CD8-positive, alpha-beta memory T cell (primary cell): Measurements from ENCODE around the gene CLIC5. TPM values are rescaled to one million over a fixed set of nuclear protein-coding genes. Genes with fewer than 3 reads are reported as not detected.

ENCODE experiments used
- CTCF ChIA-PET: fragments of 350-600 bp; sonication (Branson Sonifier 250); formaldehyde crosslinking; loops from one replicate; lab custom pipeline; 2021; ENCODE audit warnings: antibody characterized with exemption; lab: Charles Lee
- POLR2A ChIA-PET: fragments of 350-600 bp; sonication (Branson Sonifier 250); formaldehyde crosslinking; loops from one replicate; lab custom pipeline; 2021; ENCODE audit warnings: antibody characterized with exemption; lab: Charles Lee
- DNase-seq, 5 donors: peaks; one replicate each; pipeline versions ENCODE4 v3.0.0 to v3.0.0-alpha.2; 2020 to 2022; ENCODE audit warnings: mixed read lengths in 1 of 5
- H3K27ac ChIP-seq: one replicate; pipeline ENCODE4 v1.7.0; 2013; ENCODE audit warnings: low read depth, mild to moderate bottlenecking, low read length, moderate library complexity
- H3K27me3 ChIP-seq: 2 replicates; pipeline ENCODE4 v1.7.0; 2013; ENCODE audit warnings: low read length, mild to moderate bottlenecking; ENCODE audit not compliant: insufficient read depth, poor library complexity, severe bottlenecking
- H3K36me3 ChIP-seq: 2 replicates; pipeline ENCODE4 v1.7.0; 2013; ENCODE audit warnings: mild to moderate bottlenecking, low read length, moderate library complexity; ENCODE audit not compliant: insufficient read depth
- H3K4me1 ChIP-seq: 2 replicates; pipeline ENCODE4 v1.7.0; 2013; ENCODE audit warnings: mild to moderate bottlenecking, low read length, moderate library complexity; ENCODE audit not compliant: insufficient read depth
- H3K4me3 ChIP-seq: 2 replicates; pipeline ENCODE4 v1.7.0; 2013; ENCODE audit warnings: mild to moderate bottlenecking, low read length
- H3K9me3 ChIP-seq: 2 replicates; pipeline ENCODE4 v1.7.0; 2013; ENCODE audit warnings: mild to moderate bottlenecking, low read length
- H3K27ac Mint-ChIP-seq, 8 donors: one replicate each; pipeline ENCODE4 v1.8.0; 2020 to 2021; ENCODE audit warnings: mixed read lengths in 8 of 8, mild to moderate bottlenecking in 6 of 8, inconsistent platforms in 3 of 8, moderate library complexity in 3 of 8
- H3K27me3 Mint-ChIP-seq, 2 donors: one replicate each; pipeline ENCODE4 v1.8.0; 2020 to 2021; ENCODE audit warnings: mixed read lengths in 2 of 2, mild to moderate bottlenecking in 1 of 2, moderate library complexity in 1 of 2
- H3K36me3 Mint-ChIP-seq, 3 donors: one replicate each; pipeline ENCODE4 v1.8.0; 2020 to 2021; ENCODE audit warnings: mixed read lengths in 3 of 3, inconsistent platforms in 1 of 3, mild to moderate bottlenecking in 1 of 3
- H3K4me1 Mint-ChIP-seq, 3 donors: one replicate each; pipeline ENCODE4 v1.8.0; 2020 to 2021; ENCODE audit warnings: mixed read lengths in 3 of 3, inconsistent platforms in 1 of 3, mild to moderate bottlenecking in 1 of 3
- H3K4me3 Mint-ChIP-seq, 7 donors: one replicate each; pipeline ENCODE4 v1.8.0; 2020 to 2021; ENCODE audit warnings: mixed read lengths in 7 of 7, mild to moderate bottlenecking in 6 of 7, moderate library complexity in 4 of 7, inconsistent platforms in 2 of 7
- H3K9me3 Mint-ChIP-seq, 5 donors: one replicate each; pipeline ENCODE4 v1.8.0; 2020 to 2022; ENCODE audit warnings: mixed read lengths in 5 of 5, mild to moderate bottlenecking in 3 of 5, moderate library complexity in 2 of 5, inconsistent platforms in 1 of 5
- polyA plus RNA-seq: library from polyadenylated mRNA; unstranded; fragments of 300-500 nt; fragmentation: Illumina TruSeq; gene quantifications from one replicate; pipeline ENCODE4 v1.2.3, GENCODE V29; 2021
- total RNA-seq, 2 experiments: library from RNA; stranded (reverse); gene quantifications; one replicate each; pipeline ENCODE4 v1.2.3, GENCODE V29; 2021

CLIC5 gene
- total and polyA plus RNA-seq, 3 experiments from 2014 or later: 4.8 to 7.2 (median 6.4) TPM

- H3K9me3 Mint-ChIP-seq: peaks cover 0 to 3% (median 0%) of the 10 kb centered on the region in 5 donors
- H3K4me1 Mint-ChIP-seq: peaks cover 8 to 21% (median 20%) of the 10 kb centered on the region in 3 donors
- Histone ChIP-seq H3K4me3 (no peak overlapping the region), H3K27me3 (no peaks in the 10 kb centered on the region), H3K36me3 (no peaks in the 10 kb centered on the region), H3K27ac (no peak overlapping the region), H3K9me3 (no peaks in the 10 kb centered on the region), H3K4me1 (no peaks in the 10 kb centered on the region)
- H3K4me3 Mint-ChIP-seq: no peak overlapping the region
- no peak overlapping the region for H3K27ac Mint-ChIP-seq
- ChIA-PET POLR2A (no interaction called here), CTCF (no interaction called here)
- H3K27me3 Mint-ChIP-seq: no peaks in the 10 kb centered on the region
- no peak for DNase-seq
- peaks cover 0 to 21% (median 12%) of the 10 kb centered on the region in 3 donors for H3K36me3 Mint-ChIP-seq
Observed at GRCh38 chr6:45966797-45967196, 48.9 kb downstream of the CLIC5 start.

GRCh38 chr6:45966340-45966739, 49.3 kb downstream of the CLIC5 start:
- CTCF ChIA-PET: interaction anchor here (0.9 to 1.1 kb wide), 2 partner anchors 32 to 36 kb away, joined by 3 to 6 read pairs; no protein-coding TSS in a partner anchor
- no peak overlapping the region for H3K27ac Mint-ChIP-seq

GRCh38 chr6:45965792-45966191, 49.9 kb downstream of the CLIC5 start:
- H3K9me3 Mint-ChIP-seq: peaks cover 0 to 3% (median 0%) of the 10 kb centered on the region in 5 donors
- Histone ChIP-seq H3K36me3 (no peaks in the 10 kb centered on the region), H3K9me3 (no peaks in the 10 kb centered on the region), H3K27me3 (no peaks in the 10 kb centered on the region), H3K4me1 (no peaks in the 10 kb centered on the region), H3K4me3 (no peak overlapping the region), H3K27ac (no peak overlapping the region)
- no peaks in the 10 kb centered on the region for H3K27me3 Mint-ChIP-seq
- H3K4me3 Mint-ChIP-seq: no peak overlapping the region
- no peak for DNase-seq
- peaks cover 0 to 21% (median 12%) of the 10 kb centered on the region in 3 donors for H3K36me3 Mint-ChIP-seq
- POLR2A ChIA-PET: no interaction called here
- CTCF ChIA-PET: interaction anchor here (0.9 to 1.1 kb wide), 2 partner anchors 33 to 35 kb away, joined by 3 to 6 read pairs; no protein-coding TSS in a partner anchor
- no peak overlapping the region for H3K27ac Mint-ChIP-seq
- peaks cover 8 to 14% (median 13%) of the 10 kb centered on the region in 3 donors for H3K4me1 Mint-ChIP-seq

More at GRCh38 chr6:45966340-45966739, 49.3 kb downstream of the CLIC5 start:
- Histone ChIP-seq H3K27ac (no peak overlapping the region), H3K4me3 (no peak overlapping the region), H3K36me3 (no peaks in the 10 kb centered on the region), H3K9me3 (no peaks in the 10 kb centered on the region), H3K27me3 (no peaks in the 10 kb centered on the region), H3K4me1 (no peaks in the 10 kb centered on the region)
- Mint-ChIP-seq H3K4me1 (peaks cover 8 to 20% (median 18%) of the 10 kb centered on the region in 3 donors), H3K36me3 (peaks cover 0 to 21% (median 12%) of the 10 kb centered on the region in 3 donors), H3K4me3 (no peak overlapping the region), H3K9me3 (peaks cover 0 to 3% (median 0%) of the 10 kb centered on the region in 5 donors), H3K27me3 (no peaks in the 10 kb centered on the region)
- POLR2A ChIA-PET: no interaction called here
- DNase-seq: no peak

GRCh38 chr6:45965007-45965406, 50.7 kb downstream of the CLIC5 start:
- H3K27ac Mint-ChIP-seq: no peak overlapping the region
- no peak for DNase-seq
- peaks cover 0 to 3% (median 0%) of the 10 kb centered on the region in 5 donors for H3K9me3 Mint-ChIP-seq
- no peaks in the 10 kb centered on the region for H3K27me3 Mint-ChIP-seq
- no peaks in the 10 kb centered on the region for H3K27me3 ChIP-seq
- H3K36me3 ChIP-seq: no peaks in the 10 kb centered on the region
- peaks cover 0 to 21% (median 12%) of the 10 kb centered on the region in 3 donors for H3K36me3 Mint-ChIP-seq
- H3K4me1 Mint-ChIP-seq: peaks cover 4 to 9% (median 6%) of the 10 kb centered on the region in 3 donors
- ChIA-PET POLR2A (no interaction called here), CTCF (no interaction called here)
- no peak overlapping the region for H3K4me3 ChIP-seq
- H3K27ac ChIP-seq: no peak overlapping the region
- H3K4me1 ChIP-seq: no peaks in the 10 kb centered on the region
- H3K4me3 Mint-ChIP-seq: no peak overlapping the region
- H3K9me3 ChIP-seq: no peaks in the 10 kb centered on the region

- Mint-ChIP-seq H3K4me3 (no peak overlapping the region), H3K36me3 (peaks cover 0 to 21% (median 10%) of the 10 kb centered on the region in 3 donors), H3K9me3 (peaks cover 0 to 3% (median 0%) of the 10 kb centered on the region in 5 donors), H3K27me3 (no peaks in the 10 kb centered on the region), H3K27ac (no peak overlapping the region), H3K4me1 (peaks cover 4 to 9% (median 5%) of the 10 kb centered on the region in 3 donors)
- Histone ChIP-seq H3K27me3 (no peaks in the 10 kb centered on the region), H3K4me3 (no peak overlapping the region), H3K9me3 (no peaks in the 10 kb centered on the region), H3K36me3 (no peaks in the 10 kb centered on the region), H3K4me1 (no peaks in the 10 kb centered on the region), H3K27ac (no peak overlapping the region)
- DNase-seq: no peak
- ChIA-PET POLR2A (no interaction called here), CTCF (no interaction called here)
Observed at GRCh38 chr6:45964300-45964699, 51.4 kb downstream of the CLIC5 start.

GRCh38 chr6:45963896-45964295, 51.8 kb downstream of the CLIC5 start:
- H3K4me1 Mint-ChIP-seq: peaks cover 4 to 9% (median 5%) of the 10 kb centered on the region in 3 donors
- no peaks in the 10 kb centered on the region for H3K27me3 ChIP-seq
- no peaks in the 10 kb centered on the region for H3K4me1 ChIP-seq
- ChIA-PET CTCF (no interaction called here), POLR2A (no interaction called here)
- no peaks in the 10 kb centered on the region for H3K36me3 ChIP-seq
- no peak overlapping the region for H3K4me3 Mint-ChIP-seq
- no peaks in the 10 kb centered on the region for H3K9me3 ChIP-seq
- peaks cover 0 to 21% (median 10%) of the 10 kb centered on the region in 3 donors for H3K36me3 Mint-ChIP-seq
- H3K9me3 Mint-ChIP-seq: peaks cover 0 to 3% (median 0%) of the 10 kb centered on the region in 5 donors
- H3K27ac ChIP-seq: no peak overlapping the region
- H3K27me3 Mint-ChIP-seq: no peaks in the 10 kb centered on the region
- no peak overlapping the region for H3K4me3 ChIP-seq
- no peak for DNase-seq
- H3K27ac Mint-ChIP-seq: no peak overlapping the region

GRCh38 chr6:45961125-45961524, 54.5 kb downstream of the CLIC5 start:
- H3K27me3 ChIP-seq: no peaks in the 10 kb centered on the region
- no peaks in the 10 kb centered on the region for H3K4me1 ChIP-seq
- Mint-ChIP-seq H3K27ac (no peak overlapping the region), H3K4me1 (peaks cover 0 to 3% (median 0%) of the 10 kb centered on the region in 3 donors), H3K9me3 (peaks cover 0 to 3% (median 0%) of the 10 kb centered on the region in 5 donors), H3K27me3 (no peaks in the 10 kb centered on the region), H3K36me3 (peaks cover 0 to 17% (median 8%) of the 10 kb centered on the region in 3 donors), H3K4me3 (no peak overlapping the region)
- CTCF ChIA-PET: no interaction called here
- POLR2A ChIA-PET: interaction anchor here (0.7 kb wide), 1 partner anchor 9 kb away, joined by 8 read pairs; no protein-coding TSS in a partner anchor
- no peak overlapping the region for H3K4me3 ChIP-seq
- H3K36me3 ChIP-seq: no peaks in the 10 kb centered on the region
- no peak for DNase-seq
- H3K9me3 ChIP-seq: no peaks in the 10 kb centered on the region
- H3K27ac ChIP-seq: no peak overlapping the region

GRCh38 chr6:45959534-45960145, 56.0 kb downstream of the CLIC5 start:
- no peaks in the 10 kb centered on the region for H3K36me3 ChIP-seq
- Mint-ChIP-seq H3K36me3 (peaks cover 4 to 6% (median 5%) of the 10 kb centered on the region in 3 donors), H3K4me3 (no peak overlapping the region), H3K27ac (no peak overlapping the region), H3K9me3 (peaks cover 0 to 3% (median 0%) of the 10 kb centered on the region in 5 donors), H3K4me1 (peaks cover 0 to 3% (median 0%) of the 10 kb centered on the region in 3 donors), H3K27me3 (no peaks in the 10 kb centered on the region)
- no peaks in the 10 kb centered on the region for H3K9me3 ChIP-seq
- H3K4me1 ChIP-seq: no peaks in the 10 kb centered on the region
- ChIA-PET CTCF (no interaction called here), POLR2A (no interaction called here)
- no peak overlapping the region for H3K27ac ChIP-seq
- H3K4me3 ChIP-seq: no peak overlapping the region
- no peak for DNase-seq
- no peaks in the 10 kb centered on the region for H3K27me3 ChIP-seq
